H9 (cell line): ENCODE measurements around the gene TTC39C. TPM values are rescaled to one million over a fixed set of nuclear protein-coding genes. Genes with fewer than 3 reads are reported as not detected.

Source experiments
- DNase-seq: peaks from one replicate; pipeline ENCODE4 v3.0.0-alpha.2; 2017
- H2AFZ ChIP-seq: one replicate; pipeline ENCODE4 v1.6.1; 2013; ENCODE audit warnings: mild to moderate bottlenecking, low read length, control low read depth, moderate library complexity
- H2AK5ac ChIP-seq: 2 replicates; pipeline ENCODE4 v1.6.1; 2013; ENCODE audit warnings: low read length, control low read depth, mixed read lengths; ENCODE audit not compliant: insufficient read length
- H2BK120ac ChIP-seq: one replicate; pipeline ENCODE4 v1.6.1; 2013; ENCODE audit warnings: low read depth, mild to moderate bottlenecking, low read length, control low read depth, inconsistent platforms; ENCODE audit not compliant: poor library complexity, severe bottlenecking
- H2BK12ac ChIP-seq: 2 replicates; pipeline ENCODE4 v1.6.1; 2013; ENCODE audit warnings: low read length, control low read depth, mixed read lengths, low read depth; ENCODE audit not compliant: insufficient read length
- H2BK15ac ChIP-seq: 2 replicates; pipeline ENCODE4 v1.6.1; 2013; ENCODE audit warnings: low read depth, low read length, control low read depth
- H2BK20ac ChIP-seq: one replicate; pipeline ENCODE4 v1.6.1; 2013; ENCODE audit warnings: low read depth, mild to moderate bottlenecking, low read length, control low read depth, inconsistent platforms; ENCODE audit not compliant: poor library complexity, severe bottlenecking
- H2BK5ac ChIP-seq: 2 replicates; pipeline ENCODE4 v1.6.1; 2013; ENCODE audit warnings: low read length, control low read depth, mixed read lengths; ENCODE audit not compliant: insufficient read length
- H3K14ac ChIP-seq: 2 replicates; pipeline ENCODE4 v1.6.1; 2013; ENCODE audit warnings: low read length, control low read depth; ENCODE audit not compliant: insufficient read depth
- H3K18ac ChIP-seq: 2 replicates; pipeline ENCODE4 v1.6.1; 2013; ENCODE audit warnings: low read depth, mild to moderate bottlenecking, mixed read lengths, low read length, control low read depth; ENCODE audit not compliant: insufficient read length
- H3K23ac ChIP-seq: 2 replicates; pipeline ENCODE4 v1.6.1; 2013; ENCODE audit warnings: low read length, control low read depth, mixed read lengths, low read depth; ENCODE audit not compliant: insufficient read length
- H3K23me2 ChIP-seq: 2 replicates; pipeline ENCODE4 v1.6.1; 2013; ENCODE audit warnings: low read depth, mild to moderate bottlenecking, mixed read lengths, low read length, control low read depth; ENCODE audit not compliant: insufficient read length, poor library complexity, severe bottlenecking
- H3K27ac ChIP-seq: 2 replicates; pipeline ENCODE4 v1.5.1; 2013; ENCODE audit warnings: low read length, control low read depth, mixed read lengths, low read depth; ENCODE audit not compliant: insufficient read length
- H3K27me3 ChIP-seq: 2 replicates; pipeline ENCODE4 v1.6.1; 2013; ENCODE audit warnings: low read length, control low read depth, inconsistent platforms; ENCODE audit not compliant: insufficient read depth
- H3K4ac ChIP-seq: 2 replicates; pipeline ENCODE4 v1.6.1; 2013; ENCODE audit warnings: low read depth, mild to moderate bottlenecking, control low read depth, inconsistent platforms, low read length, moderate library complexity
- H3K4me1 ChIP-seq: 2 replicates; pipeline ENCODE4 v1.6.1; 2013; ENCODE audit warnings: low read length, control low read depth, inconsistent platforms; ENCODE audit not compliant: insufficient read depth
- H3K4me2 ChIP-seq: 2 replicates; pipeline ENCODE4 v1.6.1; 2013; ENCODE audit warnings: low read length, control low read depth, mixed read lengths; ENCODE audit not compliant: insufficient read length, insufficient read depth
- H3K56ac ChIP-seq: 2 replicates; pipeline ENCODE4 v1.6.1; 2013; ENCODE audit warnings: low read depth, mild to moderate bottlenecking, mixed read lengths, low read length, control low read depth; ENCODE audit not compliant: insufficient read length
- H3K79me1 ChIP-seq: 2 replicates; pipeline ENCODE4 v1.6.1; 2013; ENCODE audit warnings: low read depth, mild to moderate bottlenecking, moderate library complexity, low read length, control low read depth, inconsistent platforms; ENCODE audit not compliant: insufficient read depth, poor library complexity, severe bottlenecking
- H3K79me2 ChIP-seq: 2 replicates; pipeline ENCODE4 v1.6.1; 2013; ENCODE audit warnings: low read length, control low read depth, inconsistent platforms; ENCODE audit not compliant: insufficient read depth
- H3K9ac ChIP-seq: 2 replicates; pipeline ENCODE4 v1.6.1; 2013; ENCODE audit warnings: low read length, control low read depth, mixed read lengths; ENCODE audit not compliant: insufficient read length; ENCODE audit errors: extremely low read depth
- H3K9me3 ChIP-seq: one replicate; pipeline ENCODE4 v1.6.1; 2013; ENCODE audit warnings: low read depth, low read length, inconsistent platforms; ENCODE audit not compliant: control insufficient read depth
- H3T11ph ChIP-seq: one replicate; pipeline ENCODE4 v1.6.1; 2013; ENCODE audit warnings: mild to moderate bottlenecking, low read length, control low read depth, inconsistent platforms
- H4K20me1 ChIP-seq: one replicate; pipeline ENCODE4 v1.6.1; 2013; ENCODE audit not compliant: control insufficient read depth, insufficient read length, insufficient read depth
- H4K5ac ChIP-seq: 2 replicates; pipeline ENCODE4 v1.6.1; 2013; ENCODE audit warnings: low read depth, mild to moderate bottlenecking, mixed read lengths, low read length, control low read depth; ENCODE audit not compliant: insufficient read length
- H4K8ac ChIP-seq: replicated peaks from 2 replicates; pipeline ENCODE4 v1.6.1; 2013; ENCODE audit warnings: low read length, control low read depth, mixed read lengths, low read depth; ENCODE audit not compliant: insufficient read length
- H4K91ac ChIP-seq: 2 replicates; pipeline ENCODE4 v1.6.1; 2013; ENCODE audit warnings: low read depth, mild to moderate bottlenecking, moderate library complexity, mixed read lengths, low read length, control low read depth; ENCODE audit not compliant: insufficient read length
- H3K27ac Mint-ChIP-seq, 3 experiments: 2 replicates in 2 of 3; 3 replicates in 1 of 3; pipeline ENCODE4 v1.8.0; 2020 to 2021; ENCODE audit warnings: mixed read lengths in 3 of 3, mild to moderate bottlenecking in 1 of 3, moderate library complexity in 1 of 3
- H3K27me3 Mint-ChIP-seq: 2 replicates; pipeline ENCODE4 v1.8.0; 2021; ENCODE audit warnings: low read depth, mild to moderate bottlenecking, moderate library complexity, mixed read lengths
- H3K36me3 Mint-ChIP-seq, 3 experiments: 2 replicates in 2 of 3; 3 replicates in 1 of 3; pipeline ENCODE4 v1.8.0; 2020 to 2021; ENCODE audit warnings: low read depth in 3 of 3, mixed read lengths in 3 of 3; ENCODE audit not compliant: insufficient read depth in 1 of 3
- H3K4me1 Mint-ChIP-seq, 2 experiments: 2 replicates each; pipeline ENCODE4 v1.8.0; 2020; ENCODE audit warnings: mixed read lengths in 2 of 2
- H3K4me3 Mint-ChIP-seq, 2 experiments: 2 replicates in 1 of 2; 3 replicates in 1 of 2; pipeline ENCODE4 v1.8.0; 2020 to 2021; ENCODE audit warnings: mild to moderate bottlenecking in 2 of 2, mixed read lengths in 2 of 2, moderate library complexity in 1 of 2
- H3K9me3 Mint-ChIP-seq, 2 experiments: 2 replicates in 1 of 2; 3 replicates in 1 of 2; pipeline ENCODE4 v1.8.0; 2020; ENCODE audit warnings: mild to moderate bottlenecking in 2 of 2, mixed read lengths in 2 of 2, moderate library complexity in 1 of 2
- WGBS: extraction: QIAGEN DNeasy Blood & Tissue Kit; methylation state at CpG from one replicate; pipeline ENCODE4 v1.1.7; 2013; ENCODE audit warnings: missing lambda C conversion rate, low lambda C conversion rate, mixed read lengths; ENCODE audit not compliant: insufficient read length; ENCODE audit errors: extremely low coverage; 5-methylcytosine and 5-hydroxymethylcytosine counted together
- total RNA-seq: library from RNA; stranded (reverse); gene quantifications from 2 replicates; pipeline ENCODE4 v1.2.1, GENCODE V29; 2021
- TF ChIP-seq, protein P1 (sequence below): fragments of 200-600 bp; sonication (generic); conservative IDR thresholded peaks from 3 replicates; pipeline ENCODE4 v1.8.0; 2021; ENCODE audit warnings: antibody characterized with exemption, mild to moderate bottlenecking

TTC39C gene
- total RNA-seq, 1 experiment from 2014 or later, result 18.0 TPM

DNA sequence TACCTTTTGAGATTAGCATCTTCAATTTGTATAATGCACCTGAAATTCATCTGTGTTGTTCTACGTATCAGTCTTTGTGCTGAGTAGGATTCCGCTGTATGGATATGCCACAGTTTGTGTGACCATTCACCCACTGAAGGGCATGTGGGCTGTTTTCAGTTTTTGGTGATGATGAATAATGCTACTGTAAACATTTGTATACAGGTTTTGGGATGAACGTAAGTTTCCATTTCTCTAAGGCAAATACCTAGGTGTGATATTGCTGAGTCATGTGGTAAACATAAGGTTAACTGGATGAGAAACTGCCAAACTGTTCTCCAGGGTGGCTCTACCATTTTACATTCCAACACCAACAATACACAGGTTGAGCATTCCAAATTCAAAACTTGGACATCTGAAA, 159.4 kb downstream of the TTC39C start:
- Histone ChIP-seq H4K8ac (no peak overlapping the region), H3K79me2 (no peaks in the 10 kb centered on the region), H2BK12ac (no peak overlapping the region), H3K27me3 (no peaks in the 10 kb centered on the region), H3K9ac (no peak overlapping the region), H3K56ac (no peak overlapping the region), H3K23me2 (no peaks in the 10 kb centered on the region), H2BK15ac (no peak overlapping the region), H3K27ac (no peak overlapping the region), H4K91ac (no peak overlapping the region), H2BK5ac (no peak overlapping the region), H3K4me1 (no peaks in the 10 kb centered on the region), H3K9me3 (no peaks in the 10 kb centered on the region), H3K4me2 (no peak overlapping the region), H3K4ac (no peak overlapping the region), H3T11ph (no peak overlapping the region), H2AFZ (no peak overlapping the region), H2BK120ac (no peak overlapping the region), H4K20me1 (no peaks in the 10 kb centered on the region), H3K18ac (no peak overlapping the region), H4K5ac (no peak overlapping the region), H3K23ac (no peak overlapping the region), H3K79me1 (no peaks in the 10 kb centered on the region), H2AK5ac (no peak overlapping the region), H2BK20ac (no peak overlapping the region), H3K14ac (no peak overlapping the region)
- H3K27ac Mint-ChIP-seq, result peak overlapping the region in 2 of 3 experiments; percentile 12 to 19; a peak in 2 of 7 replicates
- no peak for DNase-seq
- TF ChIP-seq, protein P1, sequence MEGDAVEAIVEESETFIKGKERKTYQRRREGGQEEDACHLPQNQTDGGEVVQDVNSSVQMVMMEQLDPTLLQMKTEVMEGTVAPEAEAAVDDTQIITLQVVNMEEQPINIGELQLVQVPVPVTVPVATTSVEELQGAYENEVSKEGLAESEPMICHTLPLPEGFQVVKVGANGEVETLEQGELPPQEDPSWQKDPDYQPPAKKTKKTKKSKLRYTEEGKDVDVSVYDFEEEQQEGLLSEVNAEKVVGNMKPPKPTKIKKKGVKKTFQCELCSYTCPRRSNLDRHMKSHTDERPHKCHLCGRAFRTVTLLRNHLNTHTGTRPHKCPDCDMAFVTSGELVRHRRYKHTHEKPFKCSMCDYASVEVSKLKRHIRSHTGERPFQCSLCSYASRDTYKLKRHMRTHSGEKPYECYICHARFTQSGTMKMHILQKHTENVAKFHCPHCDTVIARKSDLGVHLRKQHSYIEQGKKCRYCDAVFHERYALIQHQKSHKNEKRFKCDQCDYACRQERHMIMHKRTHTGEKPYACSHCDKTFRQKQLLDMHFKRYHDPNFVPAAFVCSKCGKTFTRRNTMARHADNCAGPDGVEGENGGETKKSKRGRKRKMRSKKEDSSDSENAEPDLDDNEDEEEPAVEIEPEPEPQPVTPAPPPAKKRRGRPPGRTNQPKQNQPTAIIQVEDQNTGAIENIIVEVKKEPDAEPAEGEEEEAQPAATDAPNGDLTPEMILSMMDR, result no peak
- peaks cover 9 to 22% (median 10%) of the 10 kb centered on the region in 3 experiments; a peak in 6 of 7 replicates for H3K36me3 Mint-ChIP-seq
- H3K4me1 Mint-ChIP-seq, result peaks cover 2 to 3% of the 10 kb centered on the region in 2 experiments; a peak in 3 of 4 replicates
- no CpG with 5 or more reads among the region's 3 CpGs for WGBS
- H3K4me3 Mint-ChIP-seq, result no peak overlapping the region
- H3K27me3 Mint-ChIP-seq, result no peaks in the 10 kb centered on the region
- H3K9me3 Mint-ChIP-seq, result no peaks in the 10 kb centered on the region
